GM23338 (cell line): Measurements from ENCODE around the gene SREBF2. TPM values are rescaled to one million over a fixed set of nuclear protein-coding genes. Genes with fewer than 3 reads are reported as not detected.

Experiments
- ATAC-seq: fragments of 200-7000 bp; cut with Tn5 transposase; 3 replicates; pipeline ENCODE4 v1.9.1; 2020
- DNase-seq: peaks from one replicate; pipeline ENCODE4 v3.0.0-alpha.2; 2015; ENCODE audit warnings: low spot score
- H2AFZ ChIP-seq: fragments of 200-600 bp; sonication (generic); 2 replicates; pipeline ENCODE4 v1.8.0; 2016; ENCODE audit warnings: antibody characterized with exemption, mild to moderate bottlenecking, moderate library complexity
- H3F3A ChIP-seq: fragments of 200-600 bp; sonication (generic); replicated peaks from 2 replicates; pipeline ENCODE4 v1.8.0; 2017; ENCODE audit warnings: antibody characterized with exemption, mixed run types, low read depth
- H3K27ac ChIP-seq: fragments of 200-600 bp; sonication (generic); 2 replicates; pipeline ENCODE4 v1.6.1; 2016; ENCODE audit warnings: low read depth
- H3K27me3 ChIP-seq: fragments of 200-600 bp; sonication (generic); 2 replicates; pipeline ENCODE4 v1.8.0; 2016; ENCODE audit warnings: mild to moderate bottlenecking, mixed run types, moderate library complexity; ENCODE audit not compliant: insufficient read depth
- H3K36me3 ChIP-seq: fragments of 200-600 bp; sonication (generic); 2 replicates; pipeline ENCODE4 v1.8.0; 2016; ENCODE audit warnings: mild to moderate bottlenecking; ENCODE audit not compliant: insufficient read depth
- H3K4me1 ChIP-seq: fragments of 200-600 bp; sonication (generic); 2 replicates; pipeline ENCODE4 v1.8.0; 2016; ENCODE audit warnings: mild to moderate bottlenecking, moderate library complexity; ENCODE audit not compliant: insufficient read depth
- H3K4me2 ChIP-seq: fragments of 200-600 bp; sonication (generic); 2 replicates; pipeline ENCODE4 v1.7.1; 2017; ENCODE audit warnings: mixed run types
- H3K4me3 ChIP-seq: fragments of 200-600 bp; sonication (generic); 2 replicates; pipeline ENCODE4 v1.6.1; 2016; ENCODE audit warnings: mixed run types
- H3K79me2 ChIP-seq: fragments of 200-600 bp; sonication (generic); replicated peaks from 2 replicates; pipeline ENCODE4 v1.8.0; 2017; ENCODE audit warnings: mild to moderate bottlenecking; ENCODE audit not compliant: insufficient read depth
- H3K9me2 ChIP-seq: fragments of 200-600 bp; sonication (generic); 2 replicates; pipeline ENCODE4 v1.8.0; 2017; ENCODE audit not compliant: insufficient read depth
- H4K20me1 ChIP-seq: fragments of 200-600 bp; sonication (generic); replicated peaks from 2 replicates; pipeline ENCODE4 v1.8.0; 2017; ENCODE audit warnings: mild to moderate bottlenecking; ENCODE audit not compliant: insufficient read depth
- H3K27ac Mint-ChIP-seq: 2 replicates; pipeline ENCODE4 v1.8.0; 2020; ENCODE audit warnings: inconsistent platforms, mild to moderate bottlenecking, moderate library complexity, mixed read lengths
- H3K27me3 Mint-ChIP-seq: 3 replicates; pipeline ENCODE4 v1.8.0; 2022; ENCODE audit warnings: low read depth, mild to moderate bottlenecking, moderate library complexity, mixed read lengths, inconsistent platforms; ENCODE audit not compliant: insufficient read depth, poor library complexity
- H3K36me3 Mint-ChIP-seq: 3 replicates; pipeline ENCODE4 v1.8.0; 2021; ENCODE audit warnings: low read depth, mild to moderate bottlenecking, inconsistent platforms, moderate library complexity, mixed read lengths
- H3K4me1 Mint-ChIP-seq: 3 replicates; pipeline ENCODE4 v1.8.0; 2020; ENCODE audit warnings: mild to moderate bottlenecking, inconsistent platforms, mixed read lengths
- H3K4me3 Mint-ChIP-seq: 3 replicates; pipeline ENCODE4 v1.8.0; 2021; ENCODE audit warnings: moderate library complexity, mild to moderate bottlenecking, inconsistent platforms, mixed read lengths
- H3K9me3 Mint-ChIP-seq: 3 replicates; pipeline ENCODE4 v1.8.0; 2020; ENCODE audit warnings: moderate library complexity, mild to moderate bottlenecking, inconsistent platforms, mixed read lengths
- CREB1 ChIP-seq: fragments of 250-450 bp; sonication (Bioruptor Pico); IDR thresholded peaks from 2 replicates; pipeline ENCODE4 v1.5.0; 2020; ENCODE audit warnings: low read depth, mild to moderate bottlenecking, moderate library complexity
- EZH2phosphoT487 ChIP-seq: fragments of 200-600 bp; sonication (generic); IDR thresholded peaks from one replicate; pipeline ENCODE4 v1.8.1; 2018; ENCODE audit warnings: antibody characterized with exemption; ENCODE audit not compliant: unreplicated experiment
- JUNB ChIP-seq: IDR thresholded peaks from one replicate; pipeline ENCODE4 v1.6.1; 2016; ENCODE audit warnings: antibody characterized with exemption; ENCODE audit not compliant: unreplicated experiment
- STAT1 ChIP-seq: IDR thresholded peaks from one replicate; pipeline ENCODE4 v1.6.1; 2016; ENCODE audit warnings: antibody characterized with exemption; ENCODE audit not compliant: unreplicated experiment
- ZNF114 ChIP-seq: fragments of 250-450 bp; sonication (Bioruptor Pico); IDR thresholded peaks from 2 replicates; pipeline ENCODE4 v1.5.0; 2020; ENCODE audit warnings: mild to moderate bottlenecking, moderate library complexity
- polyA plus RNA-seq: library from polyadenylated mRNA; unstranded; fragments of >200 nt; fragmentation: Nextera tagmentation; extraction: Ambion mirVana; gene quantifications from 2 replicates; pipeline ENCODE4 v1.2.1, GENCODE V29; 2016
- total RNA-seq: library from RNA; depleted of rRNA; stranded (reverse); fragments of >200 nt; shearing (Covaris generic); gene quantifications from 2 replicates; pipeline ENCODE4 v1.2.3, GENCODE V29; 2014
- TF ChIP-seq, protein P1 (sequence below): fragments of 250-450 bp; sonication (Bioruptor Pico); IDR thresholded peaks from 2 replicates; pipeline ENCODE4 v1.5.0; 2020; ENCODE audit warnings: mild to moderate bottlenecking, moderate library complexity
- TF ChIP-seq, protein P2 (sequence below): IDR thresholded peaks from 2 replicates; pipeline ENCODE4 v1.6.1; 2016; ENCODE audit warnings: antibody characterized with exemption
- TF ChIP-seq, protein P3 (sequence below): IDR thresholded peaks from one replicate; pipeline ENCODE4 v1.6.1; 2018; ENCODE audit warnings: antibody characterized with exemption; ENCODE audit not compliant: unreplicated experiment

The SREBF2 gene
- total and polyA plus RNA-seq, 2 experiments from 2014 or later, result 48.7 to 163 TPM

DNA sequence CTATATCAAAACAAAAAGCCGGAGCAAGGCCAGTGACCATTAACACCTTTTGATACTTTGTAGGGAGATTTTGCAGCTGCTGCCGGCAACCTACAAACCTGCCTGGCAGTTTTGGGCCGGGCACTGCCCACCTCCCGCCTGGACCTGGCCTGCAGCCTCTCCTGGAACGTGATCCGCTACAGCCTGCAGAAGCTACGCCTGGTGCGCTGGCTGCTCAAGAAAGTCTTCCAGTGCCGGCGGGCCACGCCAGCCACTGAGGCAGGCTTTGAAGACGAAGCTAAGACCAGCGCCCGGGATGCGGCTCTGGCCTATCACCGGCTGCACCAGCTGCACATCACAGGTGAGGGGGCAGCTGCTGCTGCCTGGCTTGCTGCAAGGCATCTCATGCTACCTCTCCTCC lies 47.7 kb downstream of the SREBF2 start (continued):
- TF ChIP-seq, protein P1, sequence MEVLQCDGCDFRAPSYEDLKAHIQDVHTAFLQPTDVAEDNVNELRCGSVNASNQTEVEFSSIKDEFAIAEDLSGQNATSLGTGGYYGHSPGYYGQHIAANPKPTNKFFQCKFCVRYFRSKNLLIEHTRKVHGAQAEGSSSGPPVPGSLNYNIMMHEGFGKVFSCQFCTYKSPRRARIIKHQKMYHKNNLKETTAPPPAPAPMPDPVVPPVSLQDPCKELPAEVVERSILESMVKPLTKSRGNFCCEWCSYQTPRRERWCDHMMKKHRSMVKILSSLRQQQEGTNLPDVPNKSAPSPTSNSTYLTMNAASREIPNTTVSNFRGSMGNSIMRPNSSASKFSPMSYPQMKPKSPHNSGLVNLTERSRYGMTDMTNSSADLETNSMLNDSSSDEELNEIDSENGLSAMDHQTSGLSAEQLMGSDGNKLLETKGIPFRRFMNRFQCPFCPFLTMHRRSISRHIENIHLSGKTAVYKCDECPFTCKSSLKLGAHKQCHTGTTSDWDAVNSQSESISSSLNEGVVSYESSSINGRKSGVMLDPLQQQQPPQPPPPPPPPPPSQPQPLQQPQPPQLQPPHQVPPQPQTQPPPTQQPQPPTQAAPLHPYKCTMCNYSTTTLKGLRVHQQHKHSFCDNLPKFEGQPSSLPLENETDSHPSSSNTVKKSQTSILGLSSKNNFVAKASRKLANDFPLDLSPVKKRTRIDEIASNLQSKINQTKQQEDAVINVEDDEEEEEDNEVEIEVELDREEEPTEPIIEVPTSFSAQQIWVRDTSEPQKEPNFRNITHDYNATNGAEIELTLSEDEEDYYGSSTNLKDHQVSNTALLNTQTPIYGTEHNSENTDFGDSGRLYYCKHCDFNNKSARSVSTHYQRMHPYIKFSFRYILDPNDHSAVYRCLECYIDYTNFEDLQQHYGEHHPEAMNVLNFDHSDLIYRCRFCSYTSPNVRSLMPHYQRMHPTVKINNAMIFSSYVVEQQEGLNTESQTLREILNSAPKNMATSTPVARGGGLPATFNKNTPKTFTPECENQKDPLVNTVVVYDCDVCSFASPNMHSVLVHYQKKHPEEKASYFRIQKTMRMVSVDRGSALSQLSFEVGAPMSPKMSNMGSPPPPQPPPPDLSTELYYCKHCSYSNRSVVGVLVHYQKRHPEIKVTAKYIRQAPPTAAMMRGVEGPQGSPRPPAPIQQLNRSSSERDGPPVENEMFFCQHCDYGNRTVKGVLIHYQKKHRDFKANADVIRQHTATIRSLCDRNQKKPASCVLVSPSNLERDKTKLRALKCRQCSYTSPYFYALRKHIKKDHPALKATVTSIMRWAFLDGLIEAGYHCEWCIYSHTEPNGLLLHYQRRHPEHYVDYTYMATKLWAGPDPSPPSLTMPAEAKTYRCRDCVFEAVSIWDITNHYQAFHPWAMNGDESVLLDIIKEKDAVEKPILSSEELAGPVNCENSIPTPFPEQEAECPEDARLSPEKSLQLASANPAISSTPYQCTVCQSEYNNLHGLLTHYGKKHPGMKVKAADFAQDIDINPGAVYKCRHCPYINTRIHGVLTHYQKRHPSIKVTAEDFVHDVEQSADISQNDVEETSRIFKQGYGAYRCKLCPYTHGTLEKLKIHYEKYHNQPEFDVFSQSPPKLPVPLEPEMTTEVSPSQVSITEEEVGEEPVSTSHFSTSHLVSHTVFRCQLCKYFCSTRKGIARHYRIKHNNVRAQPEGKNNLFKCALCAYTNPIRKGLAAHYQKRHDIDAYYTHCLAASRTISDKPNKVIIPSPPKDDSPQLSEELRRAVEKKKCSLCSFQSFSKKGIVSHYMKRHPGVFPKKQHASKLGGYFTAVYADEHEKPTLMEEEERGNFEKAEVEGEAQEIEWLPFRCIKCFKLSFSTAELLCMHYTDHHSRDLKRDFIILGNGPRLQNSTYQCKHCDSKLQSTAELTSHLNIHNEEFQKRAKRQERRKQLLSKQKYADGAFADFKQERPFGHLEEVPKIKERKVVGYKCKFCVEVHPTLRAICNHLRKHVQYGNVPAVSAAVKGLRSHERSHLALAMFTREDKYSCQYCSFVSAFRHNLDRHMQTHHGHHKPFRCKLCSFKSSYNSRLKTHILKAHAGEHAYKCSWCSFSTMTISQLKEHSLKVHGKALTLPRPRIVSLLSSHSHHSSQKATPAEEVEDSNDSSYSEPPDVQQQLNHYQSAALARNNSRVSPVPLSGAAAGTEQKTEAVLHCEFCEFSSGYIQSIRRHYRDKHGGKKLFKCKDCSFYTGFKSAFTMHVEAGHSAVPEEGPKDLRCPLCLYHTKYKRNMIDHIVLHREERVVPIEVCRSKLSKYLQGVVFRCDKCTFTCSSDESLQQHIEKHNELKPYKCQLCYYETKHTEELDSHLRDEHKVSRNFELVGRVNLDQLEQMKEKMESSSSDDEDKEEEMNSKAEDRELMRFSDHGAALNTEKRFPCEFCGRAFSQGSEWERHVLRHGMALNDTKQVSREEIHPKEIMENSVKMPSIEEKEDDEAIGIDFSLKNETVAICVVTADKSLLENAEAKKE (CRISPR knock-in tag), result no peak
- TF ChIP-seq CREB1 (CRISPR knock-in tag) (no peak), EZH2phosphoT487 (no peak)

DNA sequence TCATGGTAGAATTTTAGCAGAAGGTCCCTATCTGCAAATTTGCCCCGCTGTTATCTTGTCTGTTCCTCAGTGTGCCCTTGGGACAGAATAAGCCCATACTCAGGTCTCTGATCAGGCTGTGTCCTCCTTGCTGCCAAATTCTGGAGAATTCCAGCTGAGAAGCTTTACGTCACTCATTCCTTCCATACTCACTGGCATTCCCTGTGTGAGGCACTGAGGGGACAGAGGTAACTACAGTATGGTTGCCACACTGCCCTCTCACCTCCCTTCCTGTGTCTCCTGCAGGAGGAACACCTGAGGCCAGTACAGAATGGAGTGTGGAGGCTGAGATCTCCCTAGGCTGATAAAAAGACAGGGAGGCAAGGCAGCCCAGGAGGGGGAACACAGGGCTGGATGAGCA lies 50.5 kb downstream of the SREBF2 start:
- H3K27ac ChIP-seq, result no peak overlapping the region
- no peak overlapping the region for H3K4me2 ChIP-seq
- no peak overlapping the region for H3K4me3 Mint-ChIP-seq
- peaks cover 3% of the 10 kb centered on the region; the same call in 1 of the 2 replicates for H3K79me2 ChIP-seq
- no peak overlapping the region for H3K4me3 ChIP-seq
- no peaks in the 10 kb centered on the region for H3K4me1 Mint-ChIP-seq
- H3K27ac Mint-ChIP-seq, result no peak overlapping the region
- H3K9me2 ChIP-seq, result no peaks in the 10 kb centered on the region
- H3K27me3 Mint-ChIP-seq, result peaks cover 5% of the 10 kb centered on the region
- peaks cover 81% of the 10 kb centered on the region for H3K36me3 ChIP-seq
- H3K4me1 ChIP-seq, result no peaks in the 10 kb centered on the region
- H3K27me3 ChIP-seq, result no peaks in the 10 kb centered on the region
- DNase-seq (no peak), ATAC-seq (no peak)
- no peaks in the 10 kb centered on the region for H3K9me3 Mint-ChIP-seq
- H3F3A ChIP-seq, result peaks cover 6% of the 10 kb centered on the region; the same call in 1 of the 2 replicates
- H3K36me3 Mint-ChIP-seq, result peaks cover 91% of the 10 kb centered on the region
- no peaks in the 10 kb centered on the region; the same call in none of the 2 replicates for H4K20me1 ChIP-seq
- no peak overlapping the region for H2AFZ ChIP-seq
- TF ChIP-seq, protein P2, sequence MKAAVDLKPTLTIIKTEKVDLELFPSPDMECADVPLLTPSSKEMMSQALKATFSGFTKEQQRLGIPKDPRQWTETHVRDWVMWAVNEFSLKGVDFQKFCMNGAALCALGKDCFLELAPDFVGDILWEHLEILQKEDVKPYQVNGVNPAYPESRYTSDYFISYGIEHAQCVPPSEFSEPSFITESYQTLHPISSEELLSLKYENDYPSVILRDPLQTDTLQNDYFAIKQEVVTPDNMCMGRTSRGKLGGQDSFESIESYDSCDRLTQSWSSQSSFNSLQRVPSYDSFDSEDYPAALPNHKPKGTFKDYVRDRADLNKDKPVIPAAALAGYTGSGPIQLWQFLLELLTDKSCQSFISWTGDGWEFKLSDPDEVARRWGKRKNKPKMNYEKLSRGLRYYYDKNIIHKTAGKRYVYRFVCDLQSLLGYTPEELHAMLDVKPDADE, result no peak
- TF ChIP-seq CREB1 (CRISPR knock-in tag) (no peak), EZH2phosphoT487 (no peak), STAT1 (no peak), ZNF114 (CRISPR knock-in tag) (no peak), JUNB (no peak)
- TF ChIP-seq, protein P3, sequence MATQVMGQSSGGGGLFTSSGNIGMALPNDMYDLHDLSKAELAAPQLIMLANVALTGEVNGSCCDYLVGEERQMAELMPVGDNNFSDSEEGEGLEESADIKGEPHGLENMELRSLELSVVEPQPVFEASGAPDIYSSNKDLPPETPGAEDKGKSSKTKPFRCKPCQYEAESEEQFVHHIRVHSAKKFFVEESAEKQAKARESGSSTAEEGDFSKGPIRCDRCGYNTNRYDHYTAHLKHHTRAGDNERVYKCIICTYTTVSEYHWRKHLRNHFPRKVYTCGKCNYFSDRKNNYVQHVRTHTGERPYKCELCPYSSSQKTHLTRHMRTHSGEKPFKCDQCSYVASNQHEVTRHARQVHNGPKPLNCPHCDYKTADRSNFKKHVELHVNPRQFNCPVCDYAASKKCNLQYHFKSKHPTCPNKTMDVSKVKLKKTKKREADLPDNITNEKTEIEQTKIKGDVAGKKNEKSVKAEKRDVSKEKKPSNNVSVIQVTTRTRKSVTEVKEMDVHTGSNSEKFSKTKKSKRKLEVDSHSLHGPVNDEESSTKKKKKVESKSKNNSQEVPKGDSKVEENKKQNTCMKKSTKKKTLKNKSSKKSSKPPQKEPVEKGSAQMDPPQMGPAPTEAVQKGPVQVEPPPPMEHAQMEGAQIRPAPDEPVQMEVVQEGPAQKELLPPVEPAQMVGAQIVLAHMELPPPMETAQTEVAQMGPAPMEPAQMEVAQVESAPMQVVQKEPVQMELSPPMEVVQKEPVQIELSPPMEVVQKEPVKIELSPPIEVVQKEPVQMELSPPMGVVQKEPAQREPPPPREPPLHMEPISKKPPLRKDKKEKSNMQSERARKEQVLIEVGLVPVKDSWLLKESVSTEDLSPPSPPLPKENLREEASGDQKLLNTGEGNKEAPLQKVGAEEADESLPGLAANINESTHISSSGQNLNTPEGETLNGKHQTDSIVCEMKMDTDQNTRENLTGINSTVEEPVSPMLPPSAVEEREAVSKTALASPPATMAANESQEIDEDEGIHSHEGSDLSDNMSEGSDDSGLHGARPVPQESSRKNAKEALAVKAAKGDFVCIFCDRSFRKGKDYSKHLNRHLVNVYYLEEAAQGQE, result no peak
